Endothelial cell of umbilical vein (primary cell): ENCODE data around the gene UNC45A. TPM values are rescaled to one million over a fixed set of nuclear protein-coding genes. Genes with fewer than 3 reads are reported as not detected.
A peak's percentile ranks its signal among the peaks of the same experiment; 100 is the strongest.

ENCODE experiments used
- BruUV-seq: library from RNA; stranded (reverse); fragments of 400-500 nt; replicated peaks from 2 replicates; lab custom pipeline; 2021; lab: Mats Ljungman, UMichigan
- CTCF ChIA-PET: fragments of 300-600, 350-600 bp; sonication (Branson Sonifier 250); formaldehyde crosslinking; loops from one replicate; lab custom pipeline; 2021; ENCODE audit warnings: antibody characterized with exemption, inconsistent platforms; lab: Charles Lee
- POLR2A ChIA-PET: fragments of 300-600, 350-600 bp; sonication (Branson Sonifier 250); formaldehyde crosslinking; loops from one replicate; lab custom pipeline; 2021; ENCODE audit warnings: antibody characterized with exemption, inconsistent platforms; lab: Charles Lee
- DNase-seq: peaks from one replicate; pipeline ENCODE4 v3.0.0-alpha.2; 2011; ENCODE audit warnings: low read depth, low spot score
- FAIRE-seq: peaks from 2 replicates; lab custom pipeline; 2011; peaks lifted over from hg19 to GRCh38; lab: Jason Lieb, UNC
- H2AFZ ChIP-seq: 2 replicates; pipeline ENCODE4 v1.6.0; 2012; ENCODE audit warnings: low read depth, low read length, control low read depth, inconsistent platforms
- H3K27ac ChIP-seq: 2 replicates; pipeline ENCODE4 v1.5.1; 2011; ENCODE audit warnings: low read depth, mild to moderate bottlenecking, control low read depth, low read length, moderate library complexity; ENCODE audit not compliant: insufficient read depth
- H3K27me3 ChIP-seq, 2 experiments: 2 replicates each; pipeline versions ENCODE4 v1.6.0 to v1.6.1; 2011; ENCODE audit warnings: low read length in 2 of 2, mixed read lengths in 1 of 2; ENCODE audit not compliant: control insufficient read depth in 2 of 2, insufficient read depth in 2 of 2
- H3K36me3 ChIP-seq, 2 experiments: 2 replicates in 1 of 2; 3 replicates in 1 of 2; pipeline ENCODE4 v1.5.1; 2011; ENCODE audit warnings: low read length in 2 of 2, mild to moderate bottlenecking in 1 of 2, moderate library complexity in 1 of 2; ENCODE audit not compliant: control insufficient read depth in 2 of 2, insufficient read depth in 2 of 2; ENCODE audit errors: extremely low read depth in 1 of 2
- H3K4me1 ChIP-seq: 3 replicates; pipeline ENCODE4 v1.5.1; 2011; ENCODE audit warnings: mild to moderate bottlenecking, low read length; ENCODE audit not compliant: control insufficient read depth, insufficient read depth; ENCODE audit errors: extremely low read depth
- H3K4me2 ChIP-seq: 2 replicates; pipeline ENCODE4 v1.6.1; 2011; ENCODE audit warnings: low read length, control low read depth, mixed read lengths; ENCODE audit not compliant: insufficient read depth
- H3K4me3 ChIP-seq, 3 experiments: fragments of 200-600 bp in 1 of 3; sonication (generic), shearing (Covaris generic) in 1 of 3; replicated peaks in 1 of 3; 2 replicates each; pipeline ENCODE4 v1.5.1; 2011 to 2016; ENCODE audit warnings: control low read depth in 3 of 3, low read length in 3 of 3, mild to moderate bottlenecking in 2 of 3, inconsistent platforms in 1 of 3, low read depth in 1 of 3, moderate library complexity in 1 of 3; ENCODE audit not compliant: insufficient read depth in 1 of 3
- H3K79me2 ChIP-seq: 2 replicates; pipeline ENCODE4 v1.6.0; 2012; ENCODE audit warnings: low read length, inconsistent platforms; ENCODE audit not compliant: control insufficient read depth, insufficient read depth
- H3K9ac ChIP-seq: replicated peaks from 2 replicates; pipeline ENCODE3; 2011; ENCODE audit warnings: low read length, control low read depth; ENCODE audit not compliant: insufficient read depth; ENCODE audit errors: extremely low read depth
- H3K9me1 ChIP-seq: replicated peaks from 3 replicates; pipeline ENCODE4 v1.6.0; 2011; ENCODE audit warnings: mild to moderate bottlenecking, low read length; ENCODE audit not compliant: control insufficient read depth, insufficient read depth; ENCODE audit errors: extremely low read depth
- H3K9me3 ChIP-seq: replicated peaks from 2 replicates; pipeline ENCODE4 v1.5.1; 2012; ENCODE audit warnings: low read length, inconsistent platforms; ENCODE audit not compliant: control insufficient read depth, insufficient read depth
- H4K20me1 ChIP-seq: replicated peaks from 2 replicates; pipeline ENCODE3; 2011; ENCODE audit warnings: mild to moderate bottlenecking, low read length; ENCODE audit not compliant: control insufficient read depth, insufficient read depth; ENCODE audit errors: extremely low read depth
- EZH2 ChIP-seq: IDR thresholded peaks from 2 replicates; pipeline ENCODE4 v1.6.1; 2012; ENCODE audit warnings: borderline replicate concordance, low read depth, mild to moderate bottlenecking, moderate library complexity, low read length, inconsistent platforms; ENCODE audit not compliant: severe bottlenecking
- FOS ChIP-seq: IDR thresholded peaks from 2 replicates; pipeline ENCODE4 v1.6.1; 2011; ENCODE audit warnings: mild to moderate bottlenecking, low read length, moderate library complexity, borderline replicate concordance; ENCODE audit not compliant: insufficient read depth
- GATA2 ChIP-seq: IDR thresholded peaks from 2 replicates; pipeline ENCODE4 v1.7.0; 2011; ENCODE audit warnings: low read depth, mild to moderate bottlenecking, moderate library complexity, mixed read lengths, low read length; ENCODE audit not compliant: insufficient read length, insufficient read depth
- JUN ChIP-seq: IDR thresholded peaks from 2 replicates; pipeline ENCODE4 v1.6.1; 2011; ENCODE audit warnings: borderline replicate concordance, low read depth; ENCODE audit not compliant: insufficient read length, insufficient read depth
- POLR2A ChIP-seq: IDR thresholded peaks from 2 replicates; pipeline ENCODE4 v1.6.1; 2012; ENCODE audit warnings: low read depth, mild to moderate bottlenecking, control low read depth, low read length
- dilution Hi-C: fragments of 300-500 bp; cut with MboI; formaldehyde crosslinking; loops from one replicate; pipeline ENCODE4 v1.15.0; 2019; ENCODE audit warnings: low sequenced_read_pairs; ENCODE audit not compliant: extremely low pct_ligation_motif_present
- intact Hi-C: fragments of 100-400 bp; cut with micrococcal nuclease; formaldehyde crosslinking; loops from one replicate; pipeline ENCODE4 v1.10.0; 2022
- polyA plus RNA-seq, 4 experiments: library from polyadenylated mRNA; depleted of rRNA in 3 of 4; stranded (reverse) in 3 of 4; unstranded in 1 of 4; fragments of >200 nt; gene quantifications; 2 replicates each; pipeline versions ENCODE4 v1.2.1 to v1.2.3, GENCODE V29; 2011 to 2012; ENCODE audit warnings: missing spikeins in 1 of 4
- total RNA-seq: library from RNA; stranded (reverse); gene quantifications from 2 replicates; pipeline ENCODE4 v1.2.3, GENCODE V29; 2021
- TF ChIP-seq, protein P1 (sequence below): IDR thresholded peaks from 2 replicates; pipeline ENCODE4 v1.6.1; 2011; ENCODE audit not compliant: insufficient read depth, insufficient read length
- TF ChIP-seq, protein P2 (sequence below), 2 donors: IDR thresholded peaks; 1 replicate in 1 of 2; 2 replicates in 1 of 2; pipeline ENCODE4 v1.5.1; 2011; ENCODE audit warnings: low read length in 2 of 2, mild to moderate bottlenecking in 2 of 2, moderate library complexity in 2 of 2, control low read depth in 1 of 2, inconsistent platforms in 1 of 2, low read depth in 1 of 2; ENCODE audit not compliant: insufficient read depth in 1 of 2; ENCODE audit errors: extremely low read depth in 1 of 2

Gene UNC45A
- total and polyA plus RNA-seq, 2 donors (not counting 3 experiments of a cell fraction or from before 2014, with no cell fraction given): 103 to 106 TPM

DNA sequence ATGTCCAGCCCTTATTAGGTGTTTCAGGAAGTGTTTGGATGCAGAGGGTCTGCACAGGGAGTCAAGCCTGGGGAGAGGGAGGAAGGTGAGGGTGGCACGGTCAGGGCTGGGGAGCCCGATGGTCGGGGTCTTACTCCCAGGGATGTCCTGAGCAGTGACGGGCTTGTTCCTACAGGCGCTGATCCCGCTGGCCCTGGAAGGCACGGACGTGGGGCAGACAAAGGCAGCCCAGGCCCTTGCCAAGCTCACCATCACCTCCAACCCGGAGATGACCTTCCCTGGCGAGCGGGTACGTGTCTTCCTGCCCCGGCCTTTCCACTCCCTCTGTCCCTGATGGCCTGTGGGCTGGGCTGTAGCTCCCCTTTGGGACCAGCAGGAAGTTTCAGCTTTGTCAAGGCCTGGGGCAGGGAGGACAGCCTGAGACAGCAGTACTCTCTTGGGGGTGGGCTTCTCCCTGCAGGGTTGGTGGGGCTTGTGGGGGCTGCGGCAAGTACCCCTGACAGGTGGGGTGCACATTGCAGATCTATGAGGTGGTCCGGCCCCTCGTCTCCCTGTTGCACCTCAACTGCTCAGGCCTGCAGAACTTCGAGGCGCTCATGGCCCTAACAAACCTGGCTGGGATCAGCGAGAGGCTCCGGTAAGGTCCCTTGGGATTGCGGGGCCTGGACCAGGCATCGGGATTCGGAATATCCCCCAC lies 15.0 kb downstream of the UNC45A start:
- H3K36me3 ChIP-seq: peaks cover 21 to 62% of the 10 kb centered on the region in 2 experiments
- BruUV-seq: no TSS peak
- CTCF ChIA-PET: interaction anchor here (1.2 to 2.3 kb wide), 3 partner anchors 16 to 321 kb away, joined by 3 to 29 read pairs (median 4); partner anchors contain the start of genes HDDC3 and UNC45A
- no peaks in the 10 kb centered on the region for H3K27me3 ChIP-seq
- H3K4me2 ChIP-seq: no peak overlapping the region
- no peak overlapping the region for H3K4me3 ChIP-seq
- no peak for TF ChIP-seq FOS
- no peak for TF ChIP-seq EZH2
- TF ChIP-seq, protein P1, sequence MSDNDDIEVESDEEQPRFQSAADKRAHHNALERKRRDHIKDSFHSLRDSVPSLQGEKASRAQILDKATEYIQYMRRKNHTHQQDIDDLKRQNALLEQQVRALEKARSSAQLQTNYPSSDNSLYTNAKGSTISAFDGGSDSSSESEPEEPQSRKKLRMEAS: no peak
- TF ChIP-seq POLR2A: no peak
- no peak for TF ChIP-seq JUN
- TF ChIP-seq GATA2: no peak
- TF ChIP-seq, protein P2, sequence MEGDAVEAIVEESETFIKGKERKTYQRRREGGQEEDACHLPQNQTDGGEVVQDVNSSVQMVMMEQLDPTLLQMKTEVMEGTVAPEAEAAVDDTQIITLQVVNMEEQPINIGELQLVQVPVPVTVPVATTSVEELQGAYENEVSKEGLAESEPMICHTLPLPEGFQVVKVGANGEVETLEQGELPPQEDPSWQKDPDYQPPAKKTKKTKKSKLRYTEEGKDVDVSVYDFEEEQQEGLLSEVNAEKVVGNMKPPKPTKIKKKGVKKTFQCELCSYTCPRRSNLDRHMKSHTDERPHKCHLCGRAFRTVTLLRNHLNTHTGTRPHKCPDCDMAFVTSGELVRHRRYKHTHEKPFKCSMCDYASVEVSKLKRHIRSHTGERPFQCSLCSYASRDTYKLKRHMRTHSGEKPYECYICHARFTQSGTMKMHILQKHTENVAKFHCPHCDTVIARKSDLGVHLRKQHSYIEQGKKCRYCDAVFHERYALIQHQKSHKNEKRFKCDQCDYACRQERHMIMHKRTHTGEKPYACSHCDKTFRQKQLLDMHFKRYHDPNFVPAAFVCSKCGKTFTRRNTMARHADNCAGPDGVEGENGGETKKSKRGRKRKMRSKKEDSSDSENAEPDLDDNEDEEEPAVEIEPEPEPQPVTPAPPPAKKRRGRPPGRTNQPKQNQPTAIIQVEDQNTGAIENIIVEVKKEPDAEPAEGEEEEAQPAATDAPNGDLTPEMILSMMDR (IDR thresholded peaks at IDR 0.05; ENCODE audit: extremely low read depth in 1 of 2, insufficient read depth in 1 of 2, low read depth in 1 of 2, low read length in 2 of 2): no peak
- no peaks in the 10 kb centered on the region for H3K79me2 ChIP-seq
- no peak for FAIRE-seq
- DNase-seq: no peak
- dilution Hi-C loops: no loop called here
- intact Hi-C loops: no loop called here
- peak overlapping the region; percentile 46 for H3K27ac ChIP-seq
- H3K9ac ChIP-seq: no peak overlapping the region
- no peak overlapping the region for H2AFZ ChIP-seq
- POLR2A ChIA-PET: no interaction called here
- no peaks in the 10 kb centered on the region for H4K20me1 ChIP-seq
- no peaks in the 10 kb centered on the region for H3K9me3 ChIP-seq
- H3K9me1 ChIP-seq: no peaks in the 10 kb centered on the region
- H3K4me1 ChIP-seq: peaks cover 10% of the 10 kb centered on the region
